Measurements from ENCODE around the gene CLTRN.
"Not testable (repeated sequence)": the region's sequence is repeated elsewhere in the genome, so short reads cannot be mapped to it uniquely, and the experiment has no call there.

Gene CLTRN

GRCh38 chrX:15647510-15647909 is 17.1 kb downstream of the CLTRN start:
- DNase-seq (ENCODE audit: low read depth, low spot score), result not testable (repeated sequence)

GRCh38 chrX:15646543-15646942 is 18.1 kb downstream of the CLTRN start:
- no peak for DNase-seq (ENCODE audit: low read depth, low spot score)

GRCh38 chrX:15646031-15646430 is 18.6 kb downstream of the CLTRN start:
- DNase-seq (ENCODE audit: low read depth, low spot score), result no peak

GRCh38 chrX:15645266-15645665 is 19.3 kb downstream of the CLTRN start:
- DNase-seq (ENCODE audit: low read depth, low spot score), result no peak

- no peak for DNase-seq (ENCODE audit: low read depth, low spot score)
These were observed 20.1 kb downstream of the CLTRN start for GRCh38 chrX:15644560-15644872.

- DNase-seq (ENCODE audit: low read depth, low spot score), result no peak
These were observed 20.6 kb downstream of the CLTRN start for GRCh38 chrX:15643786-15644559.

- DNase-seq (ENCODE audit: low read depth, low spot score), result no peak
These were observed 33.0 kb downstream of the CLTRN start for GRCh38 chrX:15631637-15632036.

GRCh38 chrX:15623054-15623453 is 41.6 kb downstream of the CLTRN start:
- DNase-seq (ENCODE audit: low read depth, low spot score), result no peak

GRCh38 chrX:15619053-15619755 is 45.4 kb downstream of the CLTRN start:
- no peak for DNase-seq (ENCODE audit: low read depth, low spot score)

- DNase-seq (ENCODE audit: low read depth, low spot score), result no peak
These were observed 47.5 kb downstream of the CLTRN start for GRCh38 chrX:15617111-15617510.

- no peak for DNase-seq (ENCODE audit: low read depth, low spot score)
These were observed 48.1 kb downstream of the CLTRN start for GRCh38 chrX:15616531-15616930.

- no peak for DNase-seq (ENCODE audit: low read depth, low spot score)
These were observed 57.5 kb downstream of the CLTRN start for GRCh38 chrX:15607067-15607466.

GRCh38 chrX:15606136-15606535 is 58.5 kb downstream of the CLTRN start:
- DNase-seq (ENCODE audit: low read depth, low spot score), result no peak

GRCh38 chrX:15605226-15605625 is 59.4 kb downstream of the CLTRN start:
- DNase-seq (ENCODE audit: low read depth, low spot score), result no peak

- no peak for DNase-seq (ENCODE audit: low read depth, low spot score)
These were observed 61.8 kb downstream of the CLTRN start for GRCh38 chrX:15602761-15603160.

- no peak for DNase-seq (ENCODE audit: low read depth, low spot score)
These were observed 62.7 kb downstream of the CLTRN start for GRCh38 chrX:15601932-15602331.

- DNase-seq (ENCODE audit: low read depth, low spot score), result no peak
These were observed 63.9 kb downstream of the CLTRN start, which contains the start of gene ACE2 for GRCh38 chrX:15600745-15601144. Gene ACE2 (minus strand): TSS chrX:15600960. CDS start chrX:15600911, 49 bp downstream.

GRCh38 chrX:15600049-15600448 is 64.6 kb downstream of the CLTRN start:
- DNase-seq (ENCODE audit: low read depth, low spot score), result no peak

- no peak for DNase-seq (ENCODE audit: low read depth, low spot score)
These were observed 65.1 kb downstream of the CLTRN start for GRCh38 chrX:15599461-15599860.

- no peak for DNase-seq (ENCODE audit: low read depth, low spot score)
These were observed 66.6 kb downstream of the CLTRN start for GRCh38 chrX:15598026-15598425.

GRCh38 chrX:15594371-15594770 is 70.2 kb downstream of the CLTRN start:
- no peak for DNase-seq (ENCODE audit: low read depth, low spot score)

GRCh38 chrX:15579778-15580747 is 84.5 kb downstream of the CLTRN start:
- DNase-seq (ENCODE audit: low read depth, low spot score), result no peak

All from smooth muscle cell of the brain vasculature (primary cell).